ENCODE data around the gene TMEM259. TPM values are rescaled to one million over a fixed set of nuclear protein-coding genes. Genes with fewer than 3 reads are reported as not detected.

TMEM259 gene
- total RNA-seq, 1 donor from 2014 or later: 31.7 TPM

DNA sequence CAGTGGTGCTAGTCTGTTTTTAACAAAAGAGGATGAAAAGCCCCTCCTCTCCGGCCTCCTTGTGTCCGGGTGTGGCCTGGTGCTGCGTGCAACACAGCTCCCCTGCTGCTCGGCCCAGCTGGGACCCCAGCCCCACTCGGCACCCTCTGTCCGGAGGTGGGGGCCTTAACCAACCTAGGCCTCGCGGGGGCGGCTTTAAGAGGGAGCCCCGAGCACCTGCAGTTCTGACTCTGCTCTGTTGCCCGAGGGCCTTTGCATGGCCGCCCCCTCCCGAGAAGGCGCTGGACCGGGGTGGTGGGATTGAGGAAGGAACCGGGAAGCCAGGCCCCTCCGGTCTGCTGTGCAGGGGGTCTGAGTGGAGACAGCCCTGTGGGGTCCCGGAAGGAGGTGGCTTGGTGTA, 26.4 kb downstream of the TMEM259 start:
- peaks cover 12% of the 10 kb centered on the region for H3K4me1 Mint-ChIP-seq
- TF ChIP-seq EZH2 (IDR thresholded peaks at IDR 0.05) (no peak), EZH2phosphoT487 (IDR thresholded peaks at IDR 0.05) (no peak)
- TF ChIP-seq, protein P1, sequence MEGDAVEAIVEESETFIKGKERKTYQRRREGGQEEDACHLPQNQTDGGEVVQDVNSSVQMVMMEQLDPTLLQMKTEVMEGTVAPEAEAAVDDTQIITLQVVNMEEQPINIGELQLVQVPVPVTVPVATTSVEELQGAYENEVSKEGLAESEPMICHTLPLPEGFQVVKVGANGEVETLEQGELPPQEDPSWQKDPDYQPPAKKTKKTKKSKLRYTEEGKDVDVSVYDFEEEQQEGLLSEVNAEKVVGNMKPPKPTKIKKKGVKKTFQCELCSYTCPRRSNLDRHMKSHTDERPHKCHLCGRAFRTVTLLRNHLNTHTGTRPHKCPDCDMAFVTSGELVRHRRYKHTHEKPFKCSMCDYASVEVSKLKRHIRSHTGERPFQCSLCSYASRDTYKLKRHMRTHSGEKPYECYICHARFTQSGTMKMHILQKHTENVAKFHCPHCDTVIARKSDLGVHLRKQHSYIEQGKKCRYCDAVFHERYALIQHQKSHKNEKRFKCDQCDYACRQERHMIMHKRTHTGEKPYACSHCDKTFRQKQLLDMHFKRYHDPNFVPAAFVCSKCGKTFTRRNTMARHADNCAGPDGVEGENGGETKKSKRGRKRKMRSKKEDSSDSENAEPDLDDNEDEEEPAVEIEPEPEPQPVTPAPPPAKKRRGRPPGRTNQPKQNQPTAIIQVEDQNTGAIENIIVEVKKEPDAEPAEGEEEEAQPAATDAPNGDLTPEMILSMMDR (IDR thresholded peaks at IDR 0.05): no peak
- peaks cover 29% of the 10 kb centered on the region for H3K27me3 Mint-ChIP-seq (ENCODE audit: insufficient read depth, low read depth)
- Histone ChIP-seq H4K20me1 (ENCODE audit: low read depth) (peaks cover 23% of the 10 kb centered on the region), H3K4me1 (peaks cover 4% of the 10 kb centered on the region), H3K27me3 (peaks cover 46% of the 10 kb centered on the region), H3K9me3 (ENCODE audit: low read depth) (no peaks in the 10 kb centered on the region), H3K79me2 (ENCODE audit: low read depth) (no peaks in the 10 kb centered on the region), H3K36me3 (no peaks in the 10 kb centered on the region), H3K27ac (no peak overlapping the region), H3K9ac (no peak overlapping the region), H3F3A (ENCODE audit: low read depth) (peaks cover 15% of the 10 kb centered on the region), H3K4me3 (no peak overlapping the region), H3K4me2 (no peak overlapping the region), H2AFZ (replicated peaks) (no peak overlapping the region)
- H3K27ac Mint-ChIP-seq: no peak overlapping the region
- no peak for DNase-seq (ENCODE audit: low spot score)
- no peak overlapping the region for H3K4me3 Mint-ChIP-seq
- peaks cover 3% of the 10 kb centered on the region for H3K9me3 Mint-ChIP-seq
- peaks cover 2% of the 10 kb centered on the region for H3K36me3 Mint-ChIP-seq

- H3K36me3 ChIP-seq: no peaks in the 10 kb centered on the region
- no peak overlapping the region for H3K9ac ChIP-seq
- H3K27ac ChIP-seq: no peak overlapping the region
- H4K20me1 ChIP-seq (ENCODE audit: low read depth): peaks cover 24% of the 10 kb centered on the region
- H3K79me2 ChIP-seq (ENCODE audit: low read depth): no peaks in the 10 kb centered on the region
- Mint-ChIP-seq H3K4me1 (peaks cover 7% of the 10 kb centered on the region), H3K9me3 (peaks cover 3% of the 10 kb centered on the region), H3K27me3 (ENCODE audit: insufficient read depth, low read depth) (peaks cover 24% of the 10 kb centered on the region), H3K4me3 (no peak overlapping the region), H3K36me3 (peaks cover 3% of the 10 kb centered on the region), H3K27ac (no peak overlapping the region)
- H3K9me3 ChIP-seq (ENCODE audit: low read depth): no peaks in the 10 kb centered on the region
- H3K4me1 ChIP-seq: peaks cover 4% of the 10 kb centered on the region
- H2AFZ ChIP-seq (replicated peaks): no peak overlapping the region
- no peak overlapping the region for H3K4me2 ChIP-seq
- H3F3A ChIP-seq (ENCODE audit: low read depth): peaks cover 15% of the 10 kb centered on the region
- no peak for DNase-seq (ENCODE audit: low spot score)
- no peak for TF ChIP-seq EZH2phosphoT487 (IDR thresholded peaks at IDR 0.05)
- no peak for TF ChIP-seq EZH2 (IDR thresholded peaks at IDR 0.05)
- TF ChIP-seq, protein P1 (IDR thresholded peaks at IDR 0.05): no peak
- no peak overlapping the region for H3K4me3 ChIP-seq
- peaks cover 39% of the 10 kb centered on the region for H3K27me3 ChIP-seq
Measured at GRCh38 chr19:993831-994393, 27.0 kb downstream of the TMEM259 start.

DNA sequence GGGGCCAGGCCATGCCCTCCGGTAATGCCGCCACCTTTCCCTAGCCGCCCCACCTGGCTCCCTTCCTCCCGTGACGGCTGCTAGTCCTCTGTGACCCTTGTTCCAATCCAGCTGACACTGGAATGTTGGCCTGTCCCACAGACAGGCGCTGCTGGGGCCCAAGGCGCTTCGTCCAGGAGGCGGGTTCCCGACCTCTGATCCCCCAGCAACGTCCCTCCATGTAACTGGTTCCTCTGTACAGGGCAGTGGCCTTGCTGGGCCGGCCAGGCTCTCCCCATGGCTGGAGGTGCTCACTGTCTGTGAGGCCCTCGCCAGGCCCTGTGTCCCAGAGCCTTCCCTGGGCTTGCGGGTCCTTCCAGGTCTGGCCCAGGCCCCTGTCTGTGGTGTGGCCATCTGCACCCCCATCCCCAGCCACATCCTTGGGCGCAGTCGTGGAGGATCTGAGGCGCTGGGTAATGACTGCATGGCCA, 27.5 kb downstream of the TMEM259 start:
- peaks cover 4% of the 10 kb centered on the region for H3K4me1 Mint-ChIP-seq
- DNase-seq (ENCODE audit: low spot score): no peak
- Histone ChIP-seq H3K4me3 (no peak overlapping the region), H4K20me1 (ENCODE audit: low read depth) (peaks cover 24% of the 10 kb centered on the region), H2AFZ (replicated peaks) (no peak overlapping the region), H3K9me3 (ENCODE audit: low read depth) (no peaks in the 10 kb centered on the region), H3K27ac (no peak overlapping the region), H3K4me1 (peaks cover 4% of the 10 kb centered on the region), H3K4me2 (no peak overlapping the region), H3K36me3 (no peaks in the 10 kb centered on the region), H3K27me3 (peaks cover 34% of the 10 kb centered on the region), H3F3A (ENCODE audit: low read depth) (peaks cover 15% of the 10 kb centered on the region), H3K79me2 (ENCODE audit: low read depth) (no peaks in the 10 kb centered on the region), H3K9ac (no peak overlapping the region)
- no peak for TF ChIP-seq EZH2 (IDR thresholded peaks at IDR 0.05)
- TF ChIP-seq EZH2phosphoT487 (IDR thresholded peaks at IDR 0.05): no peak
- TF ChIP-seq, protein P1 (IDR thresholded peaks at IDR 0.05): no peak
- peaks cover 6% of the 10 kb centered on the region for H3K36me3 Mint-ChIP-seq
- H3K27ac Mint-ChIP-seq: no peak overlapping the region
- no peak overlapping the region for H3K4me3 Mint-ChIP-seq
- no peaks in the 10 kb centered on the region for H3K9me3 Mint-ChIP-seq
- peaks cover 21% of the 10 kb centered on the region for H3K27me3 Mint-ChIP-seq (ENCODE audit: insufficient read depth, low read depth)

Data from neural progenitor cell (in vitro differentiated cells).